ENCODE data around the gene IGLL5. TPM values are rescaled to one million over a fixed set of nuclear protein-coding genes. Genes with fewer than 3 reads are reported as not detected.
"Not testable (repeated sequence)": the region's sequence is repeated elsewhere in the genome, so short reads cannot be mapped to it uniquely, and the experiment has no call there.

Gene IGLL5
- total RNA-seq, 6 donors from 2014 or later: 4.3 to 58.5 (median 21.5) TPM

DNA sequence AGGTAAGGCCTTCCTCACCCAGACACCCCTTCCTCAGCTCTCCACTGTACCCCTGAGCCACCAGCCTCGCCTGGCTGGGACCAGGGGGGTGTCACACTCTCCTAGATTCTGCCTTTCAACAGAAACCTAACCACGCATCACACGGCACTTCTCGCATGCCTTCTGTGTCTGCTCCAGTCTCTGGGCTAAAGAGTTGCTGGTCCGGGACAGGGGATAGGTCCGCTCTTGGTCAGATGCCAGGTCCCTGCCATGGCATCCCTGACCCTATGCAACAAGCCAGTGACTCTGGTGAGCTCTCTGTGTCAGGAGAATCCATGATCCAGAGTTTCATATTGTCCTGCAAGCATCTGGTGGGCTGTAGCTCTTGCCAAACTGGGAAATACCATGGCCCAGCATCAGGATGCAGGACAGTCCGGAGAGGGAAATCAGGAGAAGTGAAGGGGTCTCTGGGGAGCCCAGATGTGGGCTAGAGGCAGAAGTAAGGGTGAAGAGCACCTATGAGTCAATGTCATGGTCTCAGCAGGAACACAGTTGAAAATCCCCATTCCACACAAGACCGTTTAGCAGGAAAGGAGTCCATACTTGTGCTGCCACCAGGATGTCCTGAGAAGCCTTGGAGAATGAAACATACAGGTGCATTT lies 14.1 kb downstream of the IGLL5 start:
- WGBS, 2 donors: 80 to 84% methylated on average over 8 of the region's 8 CpGs
- ATAC-seq (ENCODE audit: low FRiP score in 2 of 2): no peak
- DNase-seq: no peak

DNA sequence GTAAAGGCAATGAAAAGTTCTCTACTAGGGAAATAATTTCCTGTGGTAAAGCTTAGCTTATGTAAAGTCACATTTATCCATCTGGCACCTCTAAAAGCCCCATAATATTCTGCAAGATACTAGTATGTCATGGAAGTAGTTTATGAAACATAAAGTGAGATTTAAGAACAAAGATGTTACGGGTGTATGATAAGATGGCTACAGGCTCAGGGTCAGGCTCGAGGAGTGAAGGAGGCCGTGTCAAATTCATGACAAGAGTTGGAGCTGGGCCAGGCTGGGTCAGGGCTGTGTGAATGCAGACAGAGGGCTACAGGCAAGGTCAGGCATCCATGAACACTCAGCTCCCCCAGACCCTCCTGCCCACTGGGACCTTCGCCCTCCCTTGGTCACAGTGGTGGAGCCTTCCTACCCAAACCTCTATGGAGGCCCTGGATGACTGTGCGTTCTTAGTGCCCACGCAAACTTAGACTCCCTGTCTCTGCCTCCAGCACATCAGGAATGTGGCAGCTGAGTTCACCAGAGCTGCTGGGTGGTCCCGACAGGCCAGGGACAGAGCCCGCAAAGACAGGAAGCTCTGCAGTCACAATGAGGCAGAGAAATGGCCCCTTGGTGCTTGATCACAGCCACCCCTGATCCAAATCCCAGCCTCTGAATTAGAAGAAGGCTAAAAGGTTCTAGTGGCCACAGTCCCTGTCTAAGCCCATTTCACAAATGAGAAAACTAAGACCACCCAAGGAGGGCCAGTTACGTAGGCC lies 14.8 kb downstream of the IGLL5 start:
- DNase-seq (no peak), ATAC-seq (ENCODE audit: low FRiP score in 2 of 2) (no peak)
- TF ChIP-seq POLR2A (IDR thresholded peaks at IDR 0.05) (no peak), POLR2AphosphoS5 (IDR thresholded peaks at IDR 0.05) (no peak), EP300 (IDR thresholded peaks at IDR 0.05) (no peak)
- TF ChIP-seq, protein P1, sequence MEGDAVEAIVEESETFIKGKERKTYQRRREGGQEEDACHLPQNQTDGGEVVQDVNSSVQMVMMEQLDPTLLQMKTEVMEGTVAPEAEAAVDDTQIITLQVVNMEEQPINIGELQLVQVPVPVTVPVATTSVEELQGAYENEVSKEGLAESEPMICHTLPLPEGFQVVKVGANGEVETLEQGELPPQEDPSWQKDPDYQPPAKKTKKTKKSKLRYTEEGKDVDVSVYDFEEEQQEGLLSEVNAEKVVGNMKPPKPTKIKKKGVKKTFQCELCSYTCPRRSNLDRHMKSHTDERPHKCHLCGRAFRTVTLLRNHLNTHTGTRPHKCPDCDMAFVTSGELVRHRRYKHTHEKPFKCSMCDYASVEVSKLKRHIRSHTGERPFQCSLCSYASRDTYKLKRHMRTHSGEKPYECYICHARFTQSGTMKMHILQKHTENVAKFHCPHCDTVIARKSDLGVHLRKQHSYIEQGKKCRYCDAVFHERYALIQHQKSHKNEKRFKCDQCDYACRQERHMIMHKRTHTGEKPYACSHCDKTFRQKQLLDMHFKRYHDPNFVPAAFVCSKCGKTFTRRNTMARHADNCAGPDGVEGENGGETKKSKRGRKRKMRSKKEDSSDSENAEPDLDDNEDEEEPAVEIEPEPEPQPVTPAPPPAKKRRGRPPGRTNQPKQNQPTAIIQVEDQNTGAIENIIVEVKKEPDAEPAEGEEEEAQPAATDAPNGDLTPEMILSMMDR (IDR thresholded peaks at IDR 0.05): no peak
- H3K4me3 ChIP-seq: no peak overlapping the region
- no peaks in the 10 kb centered on the region for H3K9me3 ChIP-seq
- H3K27me3 ChIP-seq: no peaks in the 10 kb centered on the region
- no peak overlapping the region for H3K27ac ChIP-seq
- H3K4me1 ChIP-seq: no peaks in the 10 kb centered on the region
- no peaks in the 10 kb centered on the region for H3K36me3 ChIP-seq
- WGBS, 2 donors: 72 to 75% methylated on average over 9 of the region's 9 CpGs

More for the DNA sequence above, 14.1 kb downstream of the IGLL5 start:
- Histone ChIP-seq H3K36me3 (no peaks in the 10 kb centered on the region), H3K4me1 (no peaks in the 10 kb centered on the region), H3K27me3 (no peaks in the 10 kb centered on the region), H3K4me3 (no peak overlapping the region), H3K27ac (no peak overlapping the region), H3K9me3 (no peaks in the 10 kb centered on the region)
- TF ChIP-seq, protein P1 (IDR thresholded peaks at IDR 0.05): no peak
- TF ChIP-seq POLR2AphosphoS5 (IDR thresholded peaks at IDR 0.05) (no peak), POLR2A (IDR thresholded peaks at IDR 0.05) (no peak), EP300 (IDR thresholded peaks at IDR 0.05) (no peak)

GRCh38 chr22:22903355-22903777 lies 15.8 kb downstream of the IGLL5 start:
- no peaks in the 10 kb centered on the region for H3K4me1 ChIP-seq
- no peak for TF ChIP-seq POLR2A (IDR thresholded peaks at IDR 0.05)
- TF ChIP-seq POLR2AphosphoS5 (IDR thresholded peaks at IDR 0.05): no peak
- TF ChIP-seq, protein P1 (IDR thresholded peaks at IDR 0.05): no peak
- TF ChIP-seq EP300 (IDR thresholded peaks at IDR 0.05): no peak
- ATAC-seq (ENCODE audit: low FRiP score in 2 of 2) (no peak), DNase-seq (no peak)
- H3K36me3 ChIP-seq: no peaks in the 10 kb centered on the region
- 26 to 47% methylated on average over 2 of the region's 2 CpGs for WGBS, 2 donors
- H3K9me3 ChIP-seq: no peaks in the 10 kb centered on the region
- H3K27ac ChIP-seq: no peak overlapping the region
- H3K4me3 ChIP-seq: no peak overlapping the region
- H3K27me3 ChIP-seq: no peaks in the 10 kb centered on the region

GRCh38 chr22:22903781-22904192 lies 16.2 kb downstream of the IGLL5 start:
- not testable (repeated sequence) for H3K9me3 ChIP-seq; H3K4me1 ChIP-seq; DNase-seq; ATAC-seq (ENCODE audit: low FRiP score in 2 of 2); H3K27me3 ChIP-seq; H3K36me3 ChIP-seq; H3K27ac ChIP-seq; H3K4me3 ChIP-seq
- 60 to 79% methylated on average over 1 of the region's 1 CpG for WGBS, 2 donors

- not testable (repeated sequence) for H3K4me3 ChIP-seq; H3K27ac ChIP-seq; H3K27me3 ChIP-seq; ATAC-seq (ENCODE audit: low FRiP score in 2 of 2); DNase-seq; H3K4me1 ChIP-seq; H3K9me3 ChIP-seq; H3K36me3 ChIP-seq
- 89 to 97% methylated on average over 5 of the region's 5 CpGs for WGBS, 2 donors
Observed at GRCh38 chr22:22904736-22905135, 17.1 kb downstream of the IGLL5 start.

DNA sequence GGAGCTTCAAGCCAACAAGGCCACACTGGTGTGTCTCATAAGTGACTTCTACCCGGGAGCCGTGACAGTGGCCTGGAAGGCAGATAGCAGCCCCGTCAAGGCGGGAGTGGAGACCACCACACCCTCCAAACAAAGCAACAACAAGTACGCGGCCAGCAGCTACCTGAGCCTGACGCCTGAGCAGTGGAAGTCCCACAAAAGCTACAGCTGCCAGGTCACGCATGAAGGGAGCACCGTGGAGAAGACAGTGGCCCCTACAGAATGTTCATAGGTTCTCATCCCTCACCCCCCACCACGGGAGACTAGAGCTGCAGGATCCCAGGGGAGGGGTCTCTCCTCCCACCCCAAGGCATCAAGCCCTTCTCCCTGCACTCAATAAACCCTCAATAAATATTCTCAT lies 18.8 kb downstream of the IGLL5 start:
- not testable (repeated sequence) for ATAC-seq (ENCODE audit: low FRiP score in 2 of 2)

More for the DNA sequence above, 18.8 kb downstream of the IGLL5 start:
- not testable (repeated sequence) for H3K4me1 ChIP-seq, H3K4me3 ChIP-seq, H3K36me3 ChIP-seq, H3K27ac ChIP-seq, H3K27me3 ChIP-seq, H3K9me3 ChIP-seq, DNase-seq
- WGBS, 2 donors: 67 to 83% methylated on average over 1 to 4 of the region's 10 CpGs
